NB4 (cell line): Measurements from ENCODE around the gene ASAP2.

Source experiments
- DNase-seq: peaks from one replicate; pipeline ENCODE4 v3.0.0; 2010; ENCODE audit warnings: low read depth
- H3K4me3 ChIP-seq: one replicate; pipeline ENCODE4 v1.5.1; 2011; ENCODE audit warnings: mild to moderate bottlenecking, low read depth, low read length, moderate library complexity
- MYC ChIP-seq: IDR thresholded peaks from 2 replicates; pipeline ENCODE4 v1.6.1; 2011; ENCODE audit warnings: low read depth, low read length
- POLR2A ChIP-seq: IDR thresholded peaks from 2 replicates; pipeline ENCODE4 v1.6.1; 2011; ENCODE audit warnings: mild to moderate bottlenecking; ENCODE audit not compliant: insufficient read length; ENCODE audit errors: extremely low read depth
- TF ChIP-seq, protein P1 (sequence below): IDR thresholded peaks from 2 replicates; pipeline ENCODE4 v1.6.1; 2011; ENCODE audit warnings: low read depth, low read length
- TF ChIP-seq, protein P2 (sequence below): IDR thresholded peaks from one replicate; pipeline ENCODE4 v1.5.1; 2012; ENCODE audit warnings: low read depth, low read length

The ASAP2 gene

DNA sequence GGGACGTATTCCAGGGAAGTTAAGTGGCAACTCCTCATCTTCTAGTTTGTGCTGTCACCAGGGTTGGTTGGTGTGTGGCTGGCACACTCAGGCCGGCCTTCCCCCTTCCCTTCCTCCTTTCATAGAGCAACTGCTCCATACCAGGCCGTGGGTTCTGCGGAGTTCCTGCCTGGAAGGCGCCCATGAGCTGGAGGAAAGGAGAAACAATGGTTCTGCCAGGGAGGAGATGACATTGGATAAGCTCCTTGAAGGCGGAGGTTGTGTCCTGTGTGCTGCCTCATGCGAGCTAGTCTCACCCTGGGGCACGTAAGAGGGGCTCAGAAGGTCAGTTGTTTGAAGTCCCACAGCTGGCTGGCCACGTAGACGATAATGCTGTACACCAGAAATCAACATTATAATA is 19.2 kb downstream of the ASAP2 start:
- TF ChIP-seq, protein P1, sequence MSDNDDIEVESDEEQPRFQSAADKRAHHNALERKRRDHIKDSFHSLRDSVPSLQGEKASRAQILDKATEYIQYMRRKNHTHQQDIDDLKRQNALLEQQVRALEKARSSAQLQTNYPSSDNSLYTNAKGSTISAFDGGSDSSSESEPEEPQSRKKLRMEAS, result no peak
- no peak for TF ChIP-seq MYC
- TF ChIP-seq, protein P2, sequence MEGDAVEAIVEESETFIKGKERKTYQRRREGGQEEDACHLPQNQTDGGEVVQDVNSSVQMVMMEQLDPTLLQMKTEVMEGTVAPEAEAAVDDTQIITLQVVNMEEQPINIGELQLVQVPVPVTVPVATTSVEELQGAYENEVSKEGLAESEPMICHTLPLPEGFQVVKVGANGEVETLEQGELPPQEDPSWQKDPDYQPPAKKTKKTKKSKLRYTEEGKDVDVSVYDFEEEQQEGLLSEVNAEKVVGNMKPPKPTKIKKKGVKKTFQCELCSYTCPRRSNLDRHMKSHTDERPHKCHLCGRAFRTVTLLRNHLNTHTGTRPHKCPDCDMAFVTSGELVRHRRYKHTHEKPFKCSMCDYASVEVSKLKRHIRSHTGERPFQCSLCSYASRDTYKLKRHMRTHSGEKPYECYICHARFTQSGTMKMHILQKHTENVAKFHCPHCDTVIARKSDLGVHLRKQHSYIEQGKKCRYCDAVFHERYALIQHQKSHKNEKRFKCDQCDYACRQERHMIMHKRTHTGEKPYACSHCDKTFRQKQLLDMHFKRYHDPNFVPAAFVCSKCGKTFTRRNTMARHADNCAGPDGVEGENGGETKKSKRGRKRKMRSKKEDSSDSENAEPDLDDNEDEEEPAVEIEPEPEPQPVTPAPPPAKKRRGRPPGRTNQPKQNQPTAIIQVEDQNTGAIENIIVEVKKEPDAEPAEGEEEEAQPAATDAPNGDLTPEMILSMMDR, result no peak
- TF ChIP-seq POLR2A, result no peak
- DNase-seq, result no peak
- H3K4me3 ChIP-seq, result no peak overlapping the region

DNA sequence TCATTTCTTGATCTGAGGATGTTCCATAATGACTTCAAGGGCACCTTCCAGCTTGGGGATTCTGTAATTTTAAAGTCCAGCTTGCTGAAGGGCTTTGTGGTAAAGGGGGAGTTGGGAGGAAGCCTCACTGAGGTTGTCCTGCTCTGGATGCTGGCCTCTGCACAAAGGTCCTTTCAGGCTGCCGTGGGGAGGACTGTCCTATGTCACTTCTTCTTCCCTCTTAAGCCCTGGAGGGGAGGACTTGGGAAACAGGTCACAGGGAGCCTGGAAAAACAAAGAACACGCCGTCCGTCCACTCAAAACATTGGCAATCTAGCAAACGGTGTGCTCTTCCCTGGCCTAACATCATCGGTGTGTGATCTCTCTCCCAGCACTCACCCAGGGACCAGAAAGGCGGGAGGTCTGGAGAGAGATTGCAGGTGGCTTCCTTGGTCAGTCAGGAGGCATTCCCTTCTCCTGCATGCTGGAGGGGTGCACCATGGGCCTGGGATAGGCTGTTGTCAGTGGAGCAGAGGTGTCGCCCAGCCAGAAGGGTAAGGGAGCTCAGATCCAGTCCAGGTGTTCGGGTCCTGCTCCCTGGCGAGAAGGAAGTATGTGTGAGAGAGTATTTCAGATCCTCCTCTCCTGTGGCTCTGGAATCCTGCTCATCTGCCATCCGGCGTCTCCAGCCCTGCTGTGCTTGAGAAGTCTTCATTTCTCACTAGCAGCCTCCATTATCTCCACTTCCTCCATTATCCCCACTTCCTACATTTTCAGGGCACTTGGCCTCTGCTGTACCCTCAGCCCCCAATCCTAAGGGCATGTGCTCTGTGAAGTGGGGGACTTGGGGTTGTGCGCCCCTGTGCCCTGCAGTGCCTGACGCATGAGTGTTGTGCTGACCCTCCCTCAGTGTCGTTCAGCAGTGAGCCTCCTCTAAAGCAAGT is 20.1 kb downstream of the ASAP2 start:
- no peak overlapping the region for H3K4me3 ChIP-seq
- TF ChIP-seq, protein P1, result no peak
- TF ChIP-seq POLR2A, result no peak
- TF ChIP-seq, protein P2, result no peak
- TF ChIP-seq MYC, result no peak
- DNase-seq, result no peak

DNA sequence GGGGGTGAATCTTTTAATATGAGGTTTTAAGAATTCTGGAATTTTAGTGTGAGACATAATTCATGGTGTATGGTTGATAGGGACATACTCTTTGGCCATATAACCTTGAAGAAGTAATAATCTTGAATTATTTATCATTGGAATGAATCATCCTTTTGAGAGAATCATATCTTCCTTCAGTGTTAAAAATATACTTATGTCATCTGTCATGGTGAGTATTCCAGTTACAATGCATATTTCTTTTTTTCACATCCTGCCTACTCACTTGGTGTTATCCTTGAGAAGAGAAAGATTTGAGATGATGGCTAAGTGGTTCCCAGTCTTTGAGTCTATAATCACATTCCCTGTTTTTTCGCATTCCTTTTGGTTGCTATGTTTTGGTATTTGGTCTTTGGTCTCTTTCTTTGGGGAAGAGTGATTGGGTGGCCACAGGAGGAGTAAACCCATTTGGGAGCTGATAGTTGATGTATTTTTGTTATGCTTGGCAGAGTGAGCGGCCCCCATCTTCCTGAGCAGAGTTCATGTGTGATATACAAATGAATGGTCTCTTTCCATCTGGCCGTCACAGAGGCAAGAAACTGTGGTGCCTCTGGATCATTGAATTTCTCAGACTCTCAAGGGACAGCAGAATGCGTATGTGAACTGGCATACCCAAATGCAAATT is 21.6 kb downstream of the ASAP2 start:
- TF ChIP-seq, protein P1, result no peak
- TF ChIP-seq, protein P2, result no peak
- TF ChIP-seq MYC, result no peak
- no peak for TF ChIP-seq POLR2A
- H3K4me3 ChIP-seq, result no peak overlapping the region
- no peak for DNase-seq

DNA sequence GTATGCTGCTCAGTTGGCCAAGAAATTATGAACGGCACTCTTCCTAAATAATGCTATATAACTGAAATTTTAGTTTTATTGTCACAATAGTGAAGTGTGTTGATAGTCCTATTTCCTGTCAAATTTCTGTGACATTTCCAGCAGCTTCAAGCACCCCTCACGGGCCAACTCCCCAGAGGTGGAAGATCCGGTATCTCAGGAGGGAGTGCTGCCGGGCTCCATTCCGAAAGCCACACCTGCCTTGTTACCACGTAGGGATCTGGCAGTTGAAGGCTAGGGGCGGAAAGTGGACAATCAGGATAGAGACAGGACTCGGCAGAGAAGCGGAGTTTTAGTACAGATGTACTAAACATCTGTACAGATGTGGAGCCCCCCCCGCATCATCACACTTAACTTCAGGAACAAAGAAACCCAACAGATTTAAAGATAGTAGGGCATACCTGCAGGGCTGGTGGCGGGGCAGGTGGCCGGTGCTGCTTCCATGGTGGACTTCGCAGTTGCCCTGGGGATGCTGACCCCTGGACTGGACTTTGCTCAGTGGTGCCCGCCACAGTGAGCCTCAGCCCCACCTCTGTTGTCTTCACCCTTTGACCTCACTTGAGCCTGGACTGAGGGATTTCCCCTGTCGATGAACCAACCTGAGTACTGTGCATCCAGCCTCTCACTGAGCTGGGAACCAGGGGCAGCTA is 22.3 kb downstream of the ASAP2 start:
- no peak for DNase-seq
- TF ChIP-seq, protein P2, result no peak
- TF ChIP-seq MYC (no peak), POLR2A (no peak)
- TF ChIP-seq, protein P1, result no peak

DNA sequence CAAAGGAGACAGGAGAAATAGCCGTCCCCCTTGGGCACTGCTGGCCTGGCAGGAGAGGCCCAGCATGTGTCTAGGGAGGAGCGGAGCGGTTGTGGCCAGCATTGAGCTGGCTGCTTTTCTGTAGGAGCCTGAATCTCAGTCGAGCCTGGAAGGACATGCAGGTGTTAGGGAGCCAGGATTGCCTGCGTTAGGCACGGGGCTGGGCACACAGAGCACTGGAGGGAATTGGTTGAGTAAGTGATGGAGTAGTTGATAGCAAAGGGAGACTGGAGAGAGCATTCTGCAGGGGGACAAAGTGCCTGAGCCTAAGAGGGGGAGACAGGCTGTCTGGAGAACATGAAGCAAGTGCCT is 22.8 kb downstream of the ASAP2 start:
- no peak for DNase-seq
- TF ChIP-seq, protein P2, result no peak
- TF ChIP-seq, protein P1, result no peak
- TF ChIP-seq POLR2A (no peak), MYC (no peak)

More for the DNA sequence above, 22.3 kb downstream of the ASAP2 start:
- H3K4me3 ChIP-seq, result no peak overlapping the region

More for the DNA sequence above, 22.8 kb downstream of the ASAP2 start:
- H3K4me3 ChIP-seq, result no peak overlapping the region
